Glomerular visceral epithelial cell (primary cell): Measurements from ENCODE around the gene CTNNBL1.
"Not testable (repeated sequence)": the region's sequence is repeated elsewhere in the genome, so short reads cannot be mapped to it uniquely, and the experiment has no call there.

ENCODE experiments used
- DNase-seq: peaks from one replicate; pipeline ENCODE4 v3.0.0-alpha.2; 2016; ENCODE audit errors: extremely low spot score

The CTNNBL1 gene

GRCh38 chr20:37850724-37851355, 157.0 kb downstream of the CTNNBL1 start:
- DNase-seq = no peak

- DNase-seq = no peak
These were observed 158.8 kb downstream of the CTNNBL1 start for GRCh38 chr20:37852666-37853065.

GRCh38 chr20:37853823-37854375, 160.1 kb downstream of the CTNNBL1 start:
- no peak for DNase-seq

DNA sequence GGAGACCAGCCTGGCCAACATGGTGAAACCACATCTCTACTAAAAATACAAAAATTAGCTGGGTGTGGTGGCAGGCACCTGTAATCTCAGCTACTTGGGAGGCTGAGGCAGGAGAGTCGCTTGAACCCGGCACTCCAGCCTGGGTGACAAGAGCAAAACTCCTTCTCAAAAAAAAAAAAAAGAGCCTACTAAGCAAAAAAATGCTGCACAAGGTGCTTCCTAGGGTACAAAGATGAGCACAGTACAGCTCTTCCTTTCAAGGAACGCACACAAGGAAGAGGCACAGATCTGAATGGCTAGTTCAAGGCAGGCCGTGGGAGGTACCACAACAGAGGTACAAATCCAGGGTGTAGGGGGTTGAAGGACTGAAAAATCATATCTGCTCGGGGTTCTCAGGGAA, 162.2 kb downstream of the CTNNBL1 start:
- DNase-seq = not testable (repeated sequence)

DNA sequence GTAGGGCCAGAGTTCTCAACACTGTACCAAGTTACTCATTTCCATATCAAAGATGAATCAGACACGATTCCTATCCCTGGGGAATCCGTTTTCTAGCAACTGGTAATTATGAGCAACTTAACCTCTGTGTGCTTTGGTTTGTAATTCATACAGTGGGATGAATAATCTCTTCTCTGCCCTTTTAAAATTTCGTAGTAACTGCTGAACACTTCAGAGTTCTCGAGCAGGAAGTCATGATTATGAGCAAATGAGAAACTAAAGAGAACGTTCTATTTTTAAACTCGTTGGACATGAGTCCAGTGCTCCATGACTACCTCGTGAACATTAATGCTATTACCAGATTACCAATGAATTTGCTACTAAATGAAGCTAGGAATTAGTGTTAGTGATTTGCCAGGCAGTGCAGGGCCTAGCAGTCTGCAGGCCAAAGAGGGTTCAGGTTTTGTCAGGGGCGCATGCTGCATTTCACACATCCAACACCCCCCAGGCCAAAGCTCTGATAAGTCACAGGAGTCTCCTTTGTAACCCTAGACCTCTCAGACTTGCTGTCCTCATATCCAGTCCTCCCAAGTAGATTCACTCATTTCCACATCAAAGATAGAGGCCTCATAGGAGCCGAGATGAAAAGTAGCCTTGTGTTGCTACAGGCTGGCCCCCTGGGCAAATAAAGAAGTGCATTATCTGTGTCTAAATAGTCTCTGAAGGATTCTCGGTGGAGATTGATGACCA, 163.3 kb downstream of the CTNNBL1 start:
- DNase-seq = no peak

GRCh38 chr20:37859406-37860171, 165.8 kb downstream of the CTNNBL1 start:
- DNase-seq = no peak

DNA sequence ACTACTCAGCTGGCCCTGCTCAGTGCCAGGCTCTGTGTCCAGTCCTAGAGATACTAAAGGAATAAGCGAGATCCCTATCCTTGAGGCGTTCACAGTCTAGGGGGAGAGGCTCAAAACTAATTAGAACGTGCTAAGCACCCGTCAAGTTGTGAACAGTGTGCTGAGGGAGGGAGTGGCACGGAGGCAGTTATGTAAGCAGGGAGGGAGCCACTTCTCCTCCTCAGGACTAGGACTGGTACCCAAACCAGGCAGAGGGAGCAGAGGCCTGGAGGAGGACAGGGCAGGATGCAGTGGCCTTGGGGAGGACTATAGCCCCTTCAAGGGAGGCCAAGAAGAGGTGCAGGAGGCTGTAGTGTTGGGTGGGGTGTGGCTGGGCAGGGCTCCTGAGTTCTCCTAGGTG, 169.5 kb downstream of the CTNNBL1 start:
- DNase-seq = no peak

- no peak for DNase-seq
These were observed 170.5 kb downstream of the CTNNBL1 start for GRCh38 chr20:37864298-37864697.

DNA sequence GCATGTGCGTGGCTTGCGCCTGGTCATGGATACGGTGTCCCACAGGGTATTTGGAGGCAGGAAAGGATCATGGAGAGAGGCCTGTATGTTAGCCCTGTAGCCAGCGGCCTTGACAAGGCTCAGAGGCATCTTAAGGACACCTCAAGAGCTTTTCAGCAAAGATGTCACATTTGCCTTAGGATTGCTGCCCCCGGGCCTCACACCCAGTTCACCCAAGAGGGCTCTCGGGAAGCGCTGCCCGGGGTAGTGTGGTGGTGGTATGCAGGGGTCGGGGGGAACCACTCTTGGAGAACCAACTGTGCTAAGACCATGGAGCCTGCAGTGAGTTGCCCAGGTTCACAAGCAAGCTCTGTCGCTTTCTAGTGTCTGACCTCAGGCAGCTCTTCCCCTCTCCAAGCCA, 172.2 kb downstream of the CTNNBL1 start:
- no peak for DNase-seq

GRCh38 chr20:37867289-37868195, 173.7 kb downstream of the CTNNBL1 start:
- no peak for DNase-seq

GRCh38 chr20:37868851-37869333, 175.1 kb downstream of the CTNNBL1 start:
- no peak for DNase-seq

DNA sequence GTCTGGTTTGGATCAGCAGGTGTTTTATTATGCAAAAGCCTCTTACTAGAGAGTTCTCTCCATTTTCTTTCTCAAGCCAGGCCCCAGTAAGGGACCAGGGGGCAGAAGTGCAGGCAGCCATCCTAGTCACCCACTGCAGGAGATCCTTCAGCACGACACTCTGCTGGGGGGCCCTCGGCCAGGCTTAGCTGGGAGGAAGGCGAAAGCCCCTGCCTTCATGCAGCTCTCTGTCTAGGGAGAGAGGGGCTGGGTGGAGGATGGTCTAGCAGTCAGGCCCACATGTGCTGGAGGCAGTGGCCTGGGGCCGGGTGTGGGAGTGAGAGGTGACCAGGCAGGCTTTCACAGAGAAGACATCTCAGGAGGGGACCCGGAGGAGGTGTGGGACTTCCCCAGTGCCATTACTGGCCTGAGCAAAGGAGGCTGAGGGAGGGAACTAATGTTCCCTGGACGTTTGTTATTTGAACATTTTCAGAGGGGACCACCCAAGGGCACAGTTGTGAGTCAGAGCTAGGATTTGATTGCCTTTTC, 175.6 kb downstream of the CTNNBL1 start:
- DNase-seq = no peak

GRCh38 chr20:37870294-37870693, 176.5 kb downstream of the CTNNBL1 start:
- DNase-seq = no peak

DNA sequence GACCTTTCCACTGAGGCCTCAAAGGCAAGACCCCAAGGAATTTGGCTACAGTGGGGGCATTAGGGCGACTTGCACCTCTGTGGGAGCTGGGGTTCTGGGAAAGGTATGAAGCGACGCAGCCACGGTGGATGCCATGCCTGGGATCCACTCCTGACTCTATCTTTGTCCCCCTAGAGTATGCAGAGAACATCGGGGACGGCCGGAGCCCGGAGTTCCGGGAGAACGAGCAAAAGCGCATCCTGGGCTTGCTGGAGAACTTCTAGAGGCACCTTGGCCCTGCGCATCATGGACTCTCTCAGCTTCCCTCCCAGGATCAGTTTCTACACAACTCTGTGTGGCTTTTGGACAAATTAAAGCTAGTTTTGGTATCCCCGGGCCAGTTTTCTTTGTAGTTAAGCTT, 177.9 kb downstream of the CTNNBL1 start:
- DNase-seq = no peak

GRCh38 chr20:37872161-37872560, 178.3 kb downstream of the CTNNBL1 start:
- DNase-seq = no peak

DNA sequence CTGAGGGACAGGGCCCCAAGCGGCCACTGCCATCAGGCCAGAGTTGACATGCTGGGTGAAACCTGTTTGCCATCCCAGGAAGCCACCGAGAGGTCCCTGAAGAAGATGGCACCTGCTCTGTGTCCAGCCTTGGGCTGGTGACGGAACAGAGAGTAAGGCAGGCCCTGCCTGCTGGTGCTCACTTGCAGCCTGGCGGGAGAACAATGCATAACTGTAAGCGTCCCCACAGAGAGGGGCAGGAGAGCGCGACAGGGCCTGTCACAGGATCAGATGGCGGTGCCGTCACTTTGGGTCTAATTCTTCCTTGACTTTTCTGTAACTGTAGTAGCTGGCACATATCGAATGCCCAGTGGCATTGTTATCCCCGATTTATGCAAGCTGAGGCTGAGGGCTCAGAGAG, 180.1 kb downstream of the CTNNBL1 start:
- no peak for DNase-seq

- DNase-seq = no peak
These were observed 181.8 kb downstream of the CTNNBL1 start for GRCh38 chr20:37875460-37876175.

DNA sequence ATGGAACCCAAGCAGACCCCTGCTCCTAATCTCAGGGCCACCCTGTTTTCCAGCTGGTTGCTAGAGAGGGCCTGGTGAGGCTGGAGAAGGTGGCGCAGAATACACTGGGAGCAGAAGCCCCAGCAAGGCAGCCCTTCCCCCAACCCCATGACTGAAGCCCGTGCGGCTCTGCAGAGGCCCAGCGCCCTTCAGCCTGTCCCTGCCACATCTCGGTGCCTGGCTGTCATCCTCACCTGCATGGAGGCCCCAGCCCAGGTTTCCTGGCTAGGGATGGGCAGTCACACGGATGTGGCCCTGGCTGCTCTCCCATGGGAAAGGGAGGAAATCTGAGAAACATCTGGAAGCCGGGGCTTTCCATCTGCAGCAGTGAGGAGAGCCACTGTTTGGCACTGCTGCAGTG, 183.0 kb downstream of the CTNNBL1 start:
- no peak for DNase-seq

- DNase-seq = no peak
These were observed 184.3 kb downstream of the CTNNBL1 start for GRCh38 chr20:37877832-37878772.
